OCI-LY7 (cell line): ENCODE measurements around the gene FCGR3B. TPM values are rescaled to one million over a fixed set of nuclear protein-coding genes. Genes with fewer than 3 reads are reported as not detected.

Source experiments
- Bru-seq: library from RNA; stranded (reverse); fragments of 400-500 nt; gene quantifications from one replicate; lab custom pipeline; 2021; lab: Mats Ljungman, UMichigan
- BruChase-seq, 2 experiments: library from RNA; stranded (reverse); fragments of 400-500 nt; gene quantifications; one replicate each; lab custom pipeline; 2021; lab: Mats Ljungman, UMichigan
- BruUV-seq: library from RNA; stranded (reverse); fragments of 400-500 nt; replicated peaks from 2 replicates; lab custom pipeline; 2021; lab: Mats Ljungman, UMichigan
- CTCF ChIA-PET: fragments of 300-600 bp; sonication (Branson Sonifier 250); formaldehyde crosslinking; loops from one replicate; lab custom pipeline; 2022; ENCODE audit warnings: antibody characterized with exemption; ENCODE audit not compliant: unreplicated experiment; lab: Charles Lee
- POLR2A ChIA-PET: fragments of 300-600 bp; sonication (Branson Sonifier 250); formaldehyde crosslinking; loops from one replicate; lab custom pipeline; 2022; ENCODE audit warnings: antibody characterized with exemption; lab: Charles Lee
- DNase-seq: peaks from one replicate; pipeline ENCODE4 v3.0.0-alpha.2; 2015; ENCODE audit warnings: low spot score
- H2AFZ ChIP-seq: fragments of 200-600 bp; sonication (generic), shearing (Covaris generic); 2 replicates; pipeline ENCODE4 v1.6.1; 2014; ENCODE audit warnings: mild to moderate bottlenecking, antibody characterized with exemption, low read length, moderate library complexity
- H3K27ac ChIP-seq: fragments of 200-600 bp; sonication (generic); 2 replicates; pipeline ENCODE4 v1.5.1; 2014; ENCODE audit warnings: mixed run types, low read depth, mild to moderate bottlenecking, moderate library complexity, low read length, inconsistent platforms; ENCODE audit not compliant: poor library complexity, severe bottlenecking
- H3K36me3 ChIP-seq: fragments of 200-600 bp; sonication (generic); 2 replicates; pipeline ENCODE4 v1.6.1; 2014; ENCODE audit warnings: mild to moderate bottlenecking, antibody characterized with exemption, low read length, moderate library complexity, mixed read lengths; ENCODE audit not compliant: insufficient read depth
- H3K4me1 ChIP-seq: fragments of 200-600 bp; sonication (generic); 2 replicates; pipeline ENCODE4 v1.5.1; 2014; ENCODE audit warnings: mild to moderate bottlenecking, low read length; ENCODE audit not compliant: insufficient read depth, poor library complexity, severe bottlenecking
- H3K4me2 ChIP-seq: fragments of 200-600 bp; sonication (generic); 2 replicates; pipeline ENCODE4 v1.6.1; 2014; ENCODE audit warnings: mild to moderate bottlenecking, low read length
- H3K4me3 ChIP-seq: fragments of 200-600 bp; sonication (generic); 2 replicates; pipeline ENCODE4 v1.5.1; 2014; ENCODE audit warnings: mild to moderate bottlenecking, low read depth, low read length; ENCODE audit not compliant: poor library complexity, severe bottlenecking
- H3K79me2 ChIP-seq: fragments of 200-600 bp; sonication (generic); 2 replicates; pipeline ENCODE4 v1.6.1; 2016; ENCODE audit warnings: low read depth, mild to moderate bottlenecking, low read length, moderate library complexity, mixed read lengths; ENCODE audit not compliant: insufficient read depth
- H3K9me2 ChIP-seq: fragments of 200-600 bp; sonication (generic); 2 replicates; pipeline ENCODE4 v1.6.1; 2016; ENCODE audit warnings: mild to moderate bottlenecking, low read length, mixed read lengths; ENCODE audit not compliant: insufficient read depth
- H3K9me3 ChIP-seq: fragments of 200-600 bp; sonication (generic); 2 replicates; pipeline ENCODE4 v1.6.1; 2014; ENCODE audit warnings: mild to moderate bottlenecking, mixed run types, low read length, mixed read lengths
- H4K20me1 ChIP-seq: fragments of 200-600 bp; sonication (generic); 2 replicates; pipeline ENCODE4 v1.6.1; 2014; ENCODE audit warnings: mild to moderate bottlenecking, antibody characterized with exemption, low read length, moderate library complexity, mixed read lengths; ENCODE audit not compliant: insufficient read depth
- CTCF ChIP-seq: fragments of 200-600 bp; sonication (generic); conservative IDR thresholded peaks from 2 replicates; pipeline ENCODE4 v1.5.1; 2014; ENCODE audit warnings: mild to moderate bottlenecking, antibody characterized with exemption, low read length, moderate library complexity, mixed read lengths
- EZH2phosphoT487 ChIP-seq: fragments of 200-600 bp; sonication (generic); IDR thresholded peaks from 2 replicates; pipeline ENCODE4 v1.6.1; 2018; ENCODE audit warnings: low read depth, borderline replicate concordance, mild to moderate bottlenecking, mixed run types, antibody characterized with exemption, low read length, moderate library complexity, mixed read lengths
- intact Hi-C: fragments of 100-400 bp; cut with micrococcal nuclease; formaldehyde crosslinking; loops from one replicate; pipeline ENCODE4 v1.10.0; 2022; ENCODE audit not compliant: unreplicated experiment
- long read RNA-seq: library from polyadenylated mRNA; stranded (forward); transcript quantifications from one replicate; pipeline ENCODE4 v2.0.0, GENCODE V29; 2022
- total RNA-seq, 2 experiments: library from RNA; depleted of rRNA in 1 of 2; stranded (reverse); fragments of >200 nt in 1 of 2; shearing (Covaris generic) in 1 of 2; gene quantifications; 2 replicates each; pipeline ENCODE4 v1.2.3, GENCODE V29; 2014 to 2022

The FCGR3B gene
- not detected in 2 replicates for total RNA-seq (2014; rRNA removed; shearing (Covaris generic))
- not detected in 2 replicates for total RNA-seq (2022)
- Bru-seq, nascent RNA: not detected
- BruChase-seq, experiment 1, labeled RNA remaining after a 6-hour chase: percentile 10 among the genes with signal in this experiment
- BruChase-seq, experiment 2, labeled RNA remaining after a 2-hour chase: not detected
- long read RNA-seq: 0 reads

- CTCF ChIA-PET: no interaction called here
- Histone ChIP-seq H3K79me2 (no peaks in the 10 kb centered on the region), H3K9me2 (no peaks in the 10 kb centered on the region), H2AFZ (no peak within 1 kb of the TSS), H3K9me3 (no peaks in the 10 kb centered on the region), H3K4me1 (no peaks in the 10 kb centered on the region), H3K4me2 (no peak within 1 kb of the TSS), H3K36me3 (no peaks in the 10 kb centered on the region), H3K4me3 (no peak within 1 kb of the TSS), H3K27ac (no peak within 1 kb of the TSS), H4K20me1 (no peaks in the 10 kb centered on the region)
- BruUV-seq: no TSS peak
- TF ChIP-seq CTCF: no peak
- no peak for TF ChIP-seq EZH2phosphoT487
- POLR2A ChIA-PET: no interaction called here
- no peak for DNase-seq
- intact Hi-C loops: loop anchor here (10.0 kb wide), 1 partner anchor 76 kb away; no protein-coding TSS in a partner anchor
These were observed at the start of gene FCGR3B for GRCh38 chr1:161631076-161631475. FCGR3B (minus strand) TSS chr1:161631176; CDS start chr1:161631094, 82 bp downstream.

- no peak for DNase-seq
- POLR2A ChIA-PET: no interaction called here
- no peaks in the 10 kb centered on the region for H4K20me1 ChIP-seq
- BruUV-seq: no TSS peak
- no peak overlapping the region for H3K4me2 ChIP-seq
- intact Hi-C loops: no loop called here
- no peaks in the 10 kb centered on the region for H3K79me2 ChIP-seq
- H3K9me2 ChIP-seq: no peaks in the 10 kb centered on the region
- H3K27ac ChIP-seq: no peak overlapping the region
- CTCF ChIA-PET: no interaction called here
- no peak overlapping the region for H3K4me3 ChIP-seq
- H3K4me1 ChIP-seq: no peaks in the 10 kb centered on the region
- no peak for TF ChIP-seq CTCF
- no peak for TF ChIP-seq EZH2phosphoT487
- no peaks in the 10 kb centered on the region for H3K36me3 ChIP-seq
- H3K9me3 ChIP-seq: no peaks in the 10 kb centered on the region
- H2AFZ ChIP-seq: no peak overlapping the region
These were observed 47.5 kb upstream of the FCGR3B start for GRCh38 chr1:161678500-161678899.
